Measurements from ENCODE around the gene RCBTB1.

Gene RCBTB1

DNA sequence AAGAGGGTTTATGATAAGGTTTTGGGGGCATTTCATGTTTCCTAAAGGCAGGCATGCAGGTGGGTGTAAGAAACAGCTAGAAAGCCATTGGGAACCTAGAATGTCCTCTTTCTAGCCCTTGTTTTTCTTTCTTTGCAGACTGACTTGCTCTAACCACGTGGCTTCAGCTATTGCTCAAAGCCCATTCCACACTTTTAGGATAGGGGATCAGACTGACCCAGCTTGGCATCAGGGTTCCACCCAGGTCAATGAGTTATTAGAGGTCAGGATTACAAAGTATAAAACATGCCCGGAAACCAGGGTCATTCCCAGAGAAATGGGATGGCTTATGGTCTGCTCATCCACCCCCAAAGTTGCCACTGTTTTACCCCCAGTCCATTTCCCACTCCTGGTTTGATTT lies 72.8 kb downstream of the RCBTB1 start:
- no peak for DNase-seq (ENCODE audit: low read depth in 2 of 2)

DNA sequence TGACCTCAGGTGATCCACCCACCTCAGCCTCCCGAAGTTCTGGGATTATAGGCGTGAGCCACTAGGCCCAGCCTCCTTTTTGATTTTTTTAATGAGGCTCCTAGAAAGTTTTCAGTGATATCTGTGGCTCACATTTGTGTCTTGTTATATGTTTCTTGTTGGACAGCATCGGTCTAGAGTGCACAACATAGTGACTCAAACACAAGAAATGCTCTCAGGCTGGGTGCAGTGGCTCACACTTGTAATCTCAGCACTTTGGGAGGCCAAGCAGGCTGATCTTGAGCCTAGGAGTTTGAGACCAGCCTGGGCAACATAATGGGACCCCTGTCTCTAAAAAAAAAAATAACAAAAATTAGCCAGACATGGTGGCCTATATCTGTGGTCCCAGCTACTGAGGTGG lies 81.4 kb downstream of the RCBTB1 start:
- no peak for DNase-seq (ENCODE audit: low read depth in 2 of 2)

DNA sequence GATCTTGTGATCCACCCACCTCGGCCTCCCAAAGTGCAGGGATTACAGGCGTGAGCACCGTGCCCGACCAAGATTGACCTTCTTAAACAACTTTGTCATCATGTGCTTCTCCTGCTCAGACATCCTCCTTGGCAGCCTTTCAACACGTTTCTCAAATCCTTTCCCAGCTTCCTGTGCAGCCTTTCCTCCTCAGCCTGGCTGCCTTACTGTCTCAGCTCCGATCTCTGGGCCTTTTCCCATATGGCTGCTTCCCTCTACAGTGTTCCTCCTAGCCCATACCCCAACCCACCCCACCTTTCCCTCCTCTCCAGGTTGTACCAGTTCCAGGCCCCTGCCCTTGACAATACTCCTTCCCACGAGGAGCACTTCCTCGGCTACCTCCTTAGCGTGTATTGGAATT lies 82.4 kb downstream of the RCBTB1 start:
- DNase-seq (ENCODE audit: low read depth in 2 of 2): no peak

DNA sequence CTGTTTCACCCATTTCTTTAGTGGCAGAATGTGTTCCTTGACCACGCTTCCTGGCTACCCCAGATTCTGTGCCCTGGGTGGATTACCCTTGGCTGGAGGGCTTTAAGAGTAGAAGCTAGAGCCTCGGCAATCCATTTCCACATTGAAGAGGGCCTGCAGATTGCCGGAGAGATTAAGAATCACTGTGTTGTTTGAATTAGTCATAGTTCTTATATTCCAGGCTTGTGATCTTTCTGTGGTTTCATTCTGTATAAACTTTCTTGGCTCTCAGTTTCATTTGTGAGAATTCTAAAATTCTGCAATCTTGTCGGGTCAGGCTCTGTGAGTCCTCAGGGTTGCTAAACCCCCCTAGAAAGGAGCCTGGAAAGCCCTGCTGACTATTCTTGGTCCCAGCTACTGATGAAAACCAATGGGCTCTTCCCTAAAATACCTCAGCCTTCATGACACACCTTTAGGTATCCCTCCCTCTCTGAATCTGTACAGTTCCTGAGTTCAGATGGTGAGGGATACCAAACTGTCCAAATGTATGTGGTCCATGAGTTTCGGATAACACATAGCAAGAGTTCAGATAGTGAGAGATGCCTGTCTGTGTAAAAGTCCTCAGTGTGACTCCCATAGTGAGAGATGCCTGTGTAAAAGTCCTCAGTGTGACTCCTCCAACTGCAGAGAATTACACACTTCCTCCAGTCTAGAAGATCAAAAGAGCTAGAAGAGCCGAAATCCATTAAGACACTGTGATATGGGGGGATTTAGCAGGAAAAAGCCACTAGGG lies 85.3 kb downstream of the RCBTB1 start:
- no peak for DNase-seq (ENCODE audit: low read depth in 2 of 2)

DNA sequence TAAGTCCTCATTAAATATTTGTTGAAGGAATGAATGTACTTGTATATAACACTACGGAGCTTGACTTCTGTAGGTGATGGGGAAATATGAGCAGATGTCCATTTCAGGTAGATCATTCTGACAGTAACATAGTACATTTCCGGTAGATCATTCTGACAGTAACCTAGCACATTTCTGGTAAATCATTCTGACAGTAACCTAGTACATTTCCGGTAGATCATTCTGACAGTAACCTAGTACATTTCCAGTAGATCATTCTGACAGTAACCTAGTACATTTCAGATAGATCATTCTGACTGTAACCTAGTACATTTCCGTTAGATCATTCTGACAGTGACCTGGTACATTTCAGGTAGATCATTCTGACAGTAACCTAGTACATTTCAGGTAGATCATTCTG lies 87.2 kb downstream of the RCBTB1 start:
- DNase-seq (ENCODE audit: low read depth in 2 of 2): no peak

DNA sequence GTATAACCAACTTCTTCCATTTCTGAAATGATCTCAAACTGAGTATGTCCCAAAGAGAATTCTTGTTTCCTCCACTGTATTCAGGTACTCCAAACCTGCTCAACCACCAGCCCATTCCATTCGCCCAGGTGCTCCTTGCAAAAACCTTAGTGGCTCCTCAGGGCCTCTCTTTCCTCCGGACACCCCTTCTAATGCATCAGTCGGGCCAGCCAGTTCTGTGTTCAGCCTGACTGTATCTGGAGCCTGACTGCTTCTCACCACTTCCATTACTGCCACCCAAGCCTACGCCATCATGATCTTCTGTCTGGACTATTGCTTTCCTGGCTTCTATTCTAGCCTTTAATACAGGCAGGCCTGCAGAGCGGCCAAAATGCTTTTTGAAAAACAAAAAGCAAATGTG lies 88.1 kb downstream of the RCBTB1 start:
- no peak for DNase-seq (ENCODE audit: low read depth in 2 of 2)

DNA sequence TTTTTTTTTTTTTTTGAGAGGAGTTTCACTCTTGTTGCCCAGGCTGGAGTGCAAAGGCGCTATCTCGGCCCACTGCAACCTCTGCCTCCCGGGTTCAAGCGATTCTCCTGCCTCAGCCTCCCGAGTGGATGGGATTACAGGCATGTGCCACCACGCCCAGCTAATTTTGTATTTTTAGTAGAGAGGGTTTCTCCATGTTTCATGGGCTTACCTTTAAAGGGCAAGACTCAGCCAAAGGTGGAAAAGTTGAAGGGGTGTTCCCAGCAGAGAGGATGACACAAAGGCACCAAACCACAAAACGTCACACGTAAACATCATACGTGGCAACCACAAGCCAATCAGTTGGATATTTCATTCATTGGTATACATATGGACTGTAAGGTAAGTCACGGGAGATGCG lies 88.5 kb downstream of the RCBTB1 start:
- peak; percentile 27 to 36 for DNase-seq (ENCODE audit: low read depth in 2 of 2)

DNA sequence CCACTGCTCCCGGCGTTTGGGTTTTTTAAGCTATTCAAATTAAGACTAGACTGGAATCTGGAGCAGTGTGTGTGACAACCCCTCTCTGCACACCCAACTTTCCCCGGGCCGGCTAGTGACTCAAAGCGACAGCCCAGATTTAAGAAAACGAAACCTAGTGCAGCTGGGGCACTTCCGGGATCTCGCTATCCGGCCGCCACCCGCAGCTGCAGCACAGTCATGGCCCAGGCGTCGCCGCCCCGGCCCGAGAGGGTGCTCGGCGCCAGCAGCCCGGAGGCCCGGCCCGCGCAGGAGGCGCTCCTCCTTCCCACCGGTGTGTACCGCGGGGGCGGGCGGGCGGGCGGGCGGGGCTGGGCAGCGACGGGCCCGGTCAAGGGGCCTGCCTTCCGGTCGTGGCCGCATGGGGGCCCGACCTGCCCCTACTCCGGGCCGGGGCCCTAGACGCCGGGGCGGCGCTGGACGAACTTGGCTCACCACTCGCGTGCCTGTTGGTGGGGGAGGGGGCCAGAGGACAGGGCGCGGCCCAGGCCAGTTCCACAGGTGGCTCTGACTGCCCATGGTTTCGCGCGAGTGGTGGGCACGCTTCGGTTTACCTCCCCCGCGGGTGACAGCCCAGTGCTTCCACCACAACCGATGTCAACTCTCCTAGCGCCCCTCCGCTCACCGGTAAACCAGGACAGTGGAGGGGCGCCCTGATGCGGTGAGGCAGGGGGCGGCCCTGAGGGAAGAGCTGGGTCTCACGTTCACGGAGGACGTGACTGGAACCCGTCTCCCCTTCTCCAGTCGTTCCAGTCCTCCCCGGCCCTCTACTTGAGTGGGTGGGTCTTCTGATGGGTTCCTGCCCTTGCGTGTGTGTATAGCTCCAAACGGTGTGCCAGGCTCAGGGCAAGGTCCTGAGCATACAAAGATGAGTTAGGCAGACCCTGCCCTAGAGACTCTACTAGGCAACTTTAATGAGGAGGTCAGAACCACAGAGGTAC lies 89.3 kb downstream of the RCBTB1 start, which contains the start of gene PHF11:
PHF11 (plus strand) TSS at position 171 of the 980 bp plus-strand sequence; CDS start at position 220, 49 bp downstream.
- peak; percentile 73 to 79 for DNase-seq (ENCODE audit: low read depth in 2 of 2)

DNA sequence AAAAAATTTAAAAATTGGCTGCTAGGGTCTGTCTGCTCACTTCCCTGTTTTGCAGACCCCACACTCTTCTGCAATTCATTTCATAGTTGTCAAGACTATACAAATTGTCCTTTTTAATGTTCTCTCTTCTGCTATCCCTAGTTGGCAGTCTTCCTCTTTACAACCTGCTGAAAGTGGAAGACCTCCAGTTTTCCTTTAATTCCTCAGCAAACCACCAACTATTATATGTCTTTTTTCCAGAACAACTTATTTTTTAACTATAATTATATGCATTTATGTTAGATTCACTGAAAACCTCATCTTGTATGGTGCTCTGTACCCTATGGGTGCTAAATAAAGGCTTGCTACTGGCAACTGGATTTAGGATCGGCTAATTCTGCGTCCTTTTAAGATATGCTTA lies 90.7 kb downstream of the RCBTB1 start:
- DNase-seq (ENCODE audit: low read depth in 2 of 2): no peak

DNA sequence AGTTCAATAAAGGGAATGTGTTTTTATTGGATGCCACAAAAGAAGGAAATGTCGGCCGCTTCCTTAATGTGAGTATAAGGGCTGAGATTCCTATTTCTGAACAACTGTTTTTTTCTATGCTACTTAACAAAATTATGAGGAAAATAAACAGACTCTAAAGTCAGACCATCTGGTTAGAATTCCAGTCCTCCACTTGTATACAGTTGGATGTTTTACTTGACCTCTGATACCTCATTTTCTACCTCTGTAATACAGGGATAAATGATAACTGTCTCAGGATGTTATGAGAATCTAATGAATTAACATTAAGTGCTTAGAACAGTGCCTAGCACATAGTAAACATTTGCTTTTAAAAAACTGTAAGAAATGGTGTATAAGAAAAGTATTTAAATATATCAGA lies 96.8 kb downstream of the RCBTB1 start:
- no peak for DNase-seq (ENCODE audit: low read depth in 2 of 2)

All from stimulated activated CD8-positive, alpha-beta memory T cell treated with anti-CD3 and anti-CD28 coated beads, Interleukin-2, amount 100 ng/mL, for 1 hour (primary cell).